HG03460 (cell line): ENCODE measurements around the gene WFS1.

Source experiments
- ATAC-seq: cut with Tn5 transposase; IDR thresholded peaks from one replicate; pipeline ENCODE4 v1.9.1; 2021; ENCODE audit not compliant: unreplicated experiment

WFS1 gene, protein sequence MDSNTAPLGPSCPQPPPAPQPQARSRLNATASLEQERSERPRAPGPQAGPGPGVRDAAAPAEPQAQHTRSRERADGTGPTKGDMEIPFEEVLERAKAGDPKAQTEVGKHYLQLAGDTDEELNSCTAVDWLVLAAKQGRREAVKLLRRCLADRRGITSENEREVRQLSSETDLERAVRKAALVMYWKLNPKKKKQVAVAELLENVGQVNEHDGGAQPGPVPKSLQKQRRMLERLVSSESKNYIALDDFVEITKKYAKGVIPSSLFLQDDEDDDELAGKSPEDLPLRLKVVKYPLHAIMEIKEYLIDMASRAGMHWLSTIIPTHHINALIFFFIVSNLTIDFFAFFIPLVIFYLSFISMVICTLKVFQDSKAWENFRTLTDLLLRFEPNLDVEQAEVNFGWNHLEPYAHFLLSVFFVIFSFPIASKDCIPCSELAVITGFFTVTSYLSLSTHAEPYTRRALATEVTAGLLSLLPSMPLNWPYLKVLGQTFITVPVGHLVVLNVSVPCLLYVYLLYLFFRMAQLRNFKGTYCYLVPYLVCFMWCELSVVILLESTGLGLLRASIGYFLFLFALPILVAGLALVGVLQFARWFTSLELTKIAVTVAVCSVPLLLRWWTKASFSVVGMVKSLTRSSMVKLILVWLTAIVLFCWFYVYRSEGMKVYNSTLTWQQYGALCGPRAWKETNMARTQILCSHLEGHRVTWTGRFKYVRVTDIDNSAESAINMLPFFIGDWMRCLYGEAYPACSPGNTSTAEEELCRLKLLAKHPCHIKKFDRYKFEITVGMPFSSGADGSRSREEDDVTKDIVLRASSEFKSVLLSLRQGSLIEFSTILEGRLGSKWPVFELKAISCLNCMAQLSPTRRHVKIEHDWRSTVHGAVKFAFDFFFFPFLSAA

DNA sequence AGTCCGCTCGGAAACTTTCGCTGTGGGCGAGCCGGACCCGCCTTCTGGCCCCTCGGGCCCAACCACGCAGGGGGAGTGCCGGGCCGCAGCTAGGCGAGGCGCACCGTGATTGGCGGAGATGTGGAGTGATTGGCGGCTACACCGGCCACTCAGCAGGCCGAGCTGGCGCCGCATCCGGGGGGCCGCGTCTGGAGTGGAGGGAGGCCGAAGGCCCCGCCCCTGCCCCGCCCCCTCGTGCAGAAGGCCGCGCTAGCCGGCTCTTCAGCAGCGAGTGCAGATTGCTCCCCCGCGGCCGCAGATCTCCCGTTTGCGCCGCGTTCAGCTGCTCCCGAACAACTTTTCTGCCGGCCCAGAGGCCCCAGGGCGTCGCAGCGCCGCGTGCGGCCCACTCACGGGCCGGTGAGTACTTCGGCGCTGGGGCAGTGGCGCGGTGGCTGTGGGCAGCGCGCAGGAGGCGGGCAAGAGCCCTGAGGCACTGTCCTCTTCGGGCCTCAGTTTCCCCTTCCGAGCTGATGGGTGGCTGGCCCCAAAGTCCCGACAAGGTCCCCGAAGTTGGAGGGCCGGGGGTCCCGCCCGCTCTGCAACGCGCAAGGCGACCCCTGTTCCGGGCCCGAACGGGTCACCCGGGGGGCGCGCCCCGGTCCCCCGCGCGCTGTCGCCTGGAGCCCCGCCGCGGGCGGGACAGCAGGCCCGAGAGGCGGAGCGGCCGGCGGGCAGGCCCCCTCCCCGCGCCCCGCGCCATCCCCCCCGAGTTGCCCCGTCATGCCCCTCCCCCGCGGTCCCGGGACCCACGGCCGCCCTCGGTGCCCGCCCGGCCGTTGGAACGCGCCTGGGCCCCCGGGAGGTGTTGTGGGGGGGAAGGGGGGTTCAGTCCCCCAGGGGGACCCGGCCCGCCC lies at the start of gene WFS1:
Gene WFS1 (plus strand): TSS at position 235 of the 896 bp plus-strand sequence. CDS start 7,606 bp downstream, outside the sequence.
- ATAC-seq = peak; percentile 100

DNA sequence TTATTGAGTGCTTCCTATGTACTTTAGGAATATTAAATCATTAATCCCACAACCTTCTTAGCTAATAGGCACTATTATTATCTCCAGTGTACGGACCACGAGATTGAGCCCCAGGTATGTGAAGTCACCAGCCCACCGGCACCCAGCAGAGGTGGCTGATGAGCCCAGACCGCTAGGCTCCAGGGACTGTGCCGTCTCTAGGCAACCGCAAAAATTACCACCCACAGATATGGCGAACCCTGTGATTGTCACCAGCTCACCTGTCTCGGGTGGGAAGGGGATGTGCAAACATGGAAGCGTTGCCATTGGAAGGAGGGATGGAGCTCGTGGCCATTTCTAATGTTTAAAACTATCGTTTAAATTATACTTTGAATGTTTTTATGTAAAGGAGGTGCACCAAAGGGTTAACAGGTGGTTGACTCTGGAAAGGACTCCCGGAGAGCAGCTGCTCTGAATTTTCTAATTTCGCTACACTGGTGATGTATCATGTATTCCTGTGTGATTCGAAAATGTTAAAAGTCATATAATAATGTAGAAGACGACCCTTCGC lies 48.3 kb upstream of the WFS1 start:
- ATAC-seq = no peak

DNA sequence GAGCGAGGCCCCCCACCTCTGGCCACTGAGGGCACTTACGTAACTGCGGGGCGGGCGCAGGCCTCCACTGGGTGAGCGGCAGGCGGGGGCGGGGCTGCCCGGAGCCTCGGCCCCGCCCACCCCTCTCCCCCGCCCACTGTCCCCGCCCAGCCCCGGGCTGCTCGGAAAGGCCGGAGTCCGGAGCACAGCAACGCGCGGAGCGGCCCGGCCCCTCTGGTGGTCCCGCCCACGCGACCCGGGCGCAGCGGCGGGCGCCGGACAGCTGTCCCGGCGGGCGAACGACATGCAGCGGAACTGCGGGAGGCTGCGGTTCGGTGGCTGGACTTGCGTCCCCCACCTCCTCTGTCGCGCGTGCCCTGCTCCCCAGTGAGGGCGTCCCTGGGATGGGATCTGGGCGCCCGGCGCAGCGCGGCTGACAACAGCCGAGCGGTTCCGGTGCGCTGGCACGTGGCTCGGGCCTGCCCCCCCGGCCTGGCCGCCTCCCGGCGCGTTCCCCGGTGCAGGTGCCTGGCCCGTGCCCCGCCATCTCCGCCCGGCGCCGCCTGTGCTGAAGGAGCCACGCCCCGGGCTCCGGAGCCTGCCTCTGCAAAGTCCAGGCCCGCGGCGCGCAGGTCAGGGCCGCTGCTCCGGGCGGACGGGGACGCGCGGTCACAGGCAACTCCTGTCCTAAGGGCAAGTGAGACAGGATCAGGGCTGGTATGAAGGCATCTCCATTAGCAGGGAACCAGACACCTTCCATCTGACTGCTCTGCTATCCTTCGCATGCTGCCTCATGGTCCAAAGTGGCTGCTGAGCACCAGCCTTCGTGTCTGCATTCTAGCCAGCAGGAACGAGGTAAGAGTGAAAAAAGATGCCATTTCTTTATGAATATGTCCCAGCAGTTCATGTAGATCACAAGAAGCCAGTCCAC lies 47.5 kb upstream of the WFS1 start:
- no peak for ATAC-seq

DNA sequence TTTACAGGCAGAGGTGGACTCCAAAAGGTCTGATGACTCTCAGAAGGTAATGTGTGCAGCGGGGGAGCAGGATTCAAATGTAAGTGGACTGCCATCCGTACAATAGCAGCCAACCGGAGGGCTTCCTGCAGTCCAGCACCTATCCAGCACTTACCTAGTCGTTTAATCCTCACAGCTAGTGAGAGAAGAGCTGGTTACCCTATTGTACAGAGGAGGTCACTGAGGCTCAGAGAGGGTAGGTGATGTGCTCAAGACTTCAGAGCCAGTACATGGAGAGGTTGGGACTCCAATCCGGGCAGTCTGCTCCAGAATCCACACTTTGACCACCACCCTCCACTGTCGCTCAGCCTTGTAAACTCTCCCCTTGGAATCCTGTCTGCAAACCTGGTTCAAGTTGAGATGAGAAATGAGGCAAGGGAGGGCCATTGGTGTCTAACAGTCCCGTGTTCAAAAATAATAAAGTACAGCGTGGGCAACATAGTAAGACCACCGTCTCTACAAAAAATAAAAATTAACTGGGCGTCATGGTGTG lies 46.8 kb upstream of the WFS1 start:
- ATAC-seq = no peak

DNA sequence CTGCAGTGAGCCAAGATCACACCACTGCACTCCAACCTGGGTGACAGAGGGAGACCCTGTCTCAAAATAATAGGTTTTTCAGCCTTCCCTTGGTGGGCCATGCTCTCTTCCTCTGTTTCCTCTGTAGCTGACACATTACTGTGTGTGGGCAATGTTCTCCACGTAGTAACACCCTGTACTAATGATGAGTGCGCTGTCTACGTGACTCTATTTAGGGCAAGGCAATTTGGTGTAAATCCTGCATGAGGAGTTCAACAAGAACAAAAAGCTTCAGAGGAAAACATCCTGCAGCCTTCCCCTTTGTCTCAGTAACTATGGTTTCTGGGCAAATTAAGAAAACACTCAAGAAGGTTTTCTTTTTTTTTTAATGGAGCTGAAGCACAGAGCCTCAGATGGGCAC lies 44.9 kb upstream of the WFS1 start:
- ATAC-seq = no peak

DNA sequence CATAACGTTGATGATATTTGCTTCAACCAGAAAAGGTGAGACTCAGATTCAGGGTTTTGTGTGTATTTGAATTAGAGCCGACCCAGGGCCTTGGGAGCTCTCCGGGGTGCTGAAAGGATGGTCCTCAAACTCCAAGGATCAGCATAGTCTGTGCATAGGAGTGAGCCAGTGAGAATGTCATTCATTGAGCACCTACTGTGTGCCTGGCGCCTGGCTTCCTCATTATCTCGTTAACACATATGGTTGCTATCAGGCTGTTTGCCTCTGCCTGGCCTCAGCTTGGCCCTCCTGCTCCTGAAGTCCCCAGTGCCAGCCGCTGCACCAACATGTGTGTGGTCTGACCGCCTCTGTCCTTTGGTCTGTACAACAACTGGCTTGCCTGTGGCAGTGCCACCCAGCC lies 44.2 kb upstream of the WFS1 start:
- ATAC-seq = no peak

DNA sequence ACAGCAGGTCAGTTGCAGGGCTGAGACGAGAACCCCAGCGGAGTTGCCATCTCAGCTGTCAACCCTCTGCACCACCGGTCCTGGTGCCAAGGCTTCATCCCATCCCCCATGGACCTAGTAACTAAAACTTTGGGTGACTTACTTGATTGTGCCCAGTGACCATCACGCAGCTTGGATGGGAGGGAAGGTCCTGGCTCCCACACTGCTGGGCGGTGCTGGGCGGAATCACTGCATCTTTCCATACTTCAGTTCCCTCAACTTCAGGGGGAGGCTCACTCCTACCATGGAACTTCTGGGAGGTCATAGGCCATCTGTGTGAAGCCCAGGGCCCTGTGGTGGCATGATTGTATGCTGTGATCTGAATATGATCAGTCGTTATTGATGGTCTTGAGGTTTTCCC lies 43.1 kb upstream of the WFS1 start:
- ATAC-seq = no peak

DNA sequence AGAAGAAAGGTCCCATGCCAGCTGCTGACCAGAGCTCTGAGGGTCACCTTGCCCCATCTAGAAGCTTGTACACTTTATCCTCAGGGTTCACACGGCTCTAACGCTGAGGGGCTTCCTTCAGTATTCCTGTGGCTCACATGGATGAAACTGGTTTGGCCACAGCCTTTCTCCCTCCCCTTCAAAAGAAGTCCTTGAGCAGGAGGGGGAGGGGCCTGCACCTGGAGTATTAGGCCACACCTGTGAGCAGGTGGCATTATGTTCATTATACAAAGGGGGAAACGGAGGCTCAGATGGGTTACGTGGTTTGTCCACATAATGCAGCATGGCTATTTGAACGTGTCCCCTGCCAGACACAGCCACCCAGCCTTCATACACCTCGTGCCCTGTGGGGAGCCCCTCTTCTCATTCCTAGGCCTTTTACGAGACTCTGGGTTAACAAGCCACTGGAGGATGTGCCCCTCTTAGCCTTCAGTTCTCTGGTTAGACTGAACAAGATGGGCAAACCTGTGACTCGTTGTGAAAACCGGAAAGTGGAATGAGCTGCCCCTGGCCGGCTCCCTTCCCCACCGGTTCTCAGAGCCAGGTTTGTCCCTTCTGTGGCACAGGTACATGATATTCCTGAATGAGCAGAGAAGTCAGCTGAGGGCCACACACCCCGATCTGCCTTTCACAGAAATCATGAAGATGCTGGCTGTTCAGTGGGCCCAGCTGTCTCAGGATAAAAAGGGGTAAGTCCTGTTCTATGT lies 42.1 kb upstream of the WFS1 start:
- no peak for ATAC-seq

DNA sequence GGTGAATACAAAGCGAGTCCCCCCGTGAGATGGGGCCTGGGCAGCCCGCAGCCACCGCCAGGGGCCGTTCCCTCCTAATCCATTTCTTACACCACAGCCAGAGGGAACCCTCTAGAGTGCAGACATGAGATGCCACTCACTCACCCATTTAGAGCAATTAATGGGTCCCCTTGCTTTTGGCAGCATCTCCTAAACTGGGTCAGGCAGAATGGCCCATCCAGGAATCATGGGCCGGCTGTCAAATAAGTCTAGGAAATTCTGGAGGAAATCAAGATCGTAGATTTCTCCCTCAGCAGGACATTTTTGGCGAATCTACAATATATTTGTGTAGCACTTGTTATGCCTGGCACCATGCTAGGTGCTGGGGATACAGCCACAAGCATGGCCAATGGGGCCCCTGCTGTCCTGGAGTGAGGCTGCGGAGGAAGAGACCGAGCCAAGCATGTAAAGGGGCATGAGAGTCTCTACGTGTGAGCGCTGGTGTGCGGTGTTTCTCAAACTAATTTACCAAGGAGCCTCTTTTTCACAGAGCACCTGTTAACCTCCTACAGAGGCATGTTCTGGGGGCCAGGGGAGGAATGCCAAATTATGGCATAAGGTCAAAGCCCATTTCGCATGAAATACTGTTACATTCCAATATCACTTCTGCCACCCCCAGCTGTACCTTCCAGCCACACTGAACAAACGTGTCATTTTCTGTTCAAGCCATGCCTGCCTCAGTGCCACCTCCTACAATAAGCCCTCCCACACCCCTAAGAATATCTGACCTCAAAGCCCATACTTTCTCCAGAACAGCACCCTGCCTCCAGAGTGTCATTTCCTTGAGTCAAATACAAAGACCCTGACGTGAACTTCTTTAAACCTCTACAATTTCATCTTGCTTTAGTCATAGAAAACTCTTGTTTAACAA lies 41.2 kb upstream of the WFS1 start:
- no peak for ATAC-seq

DNA sequence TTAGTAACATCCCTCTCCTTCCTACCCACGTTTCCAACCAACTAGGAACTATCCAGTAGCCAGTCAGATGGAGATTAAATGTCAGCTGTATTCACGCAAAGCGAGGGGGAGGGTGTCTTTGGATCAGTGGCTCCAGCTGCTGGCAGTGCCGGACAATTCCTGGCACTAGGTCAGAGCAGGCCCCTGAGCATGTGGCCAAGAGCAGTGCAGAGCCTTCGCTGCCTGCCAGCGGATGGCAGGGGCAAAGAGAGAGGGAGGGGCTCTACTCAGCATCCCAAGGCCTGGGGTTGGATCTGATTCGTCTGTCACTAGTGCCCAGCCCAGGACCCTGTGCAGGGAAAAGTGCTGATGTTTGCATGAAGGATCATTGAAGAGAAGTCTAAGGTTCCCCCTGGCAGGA lies 40.6 kb upstream of the WFS1 start:
- ATAC-seq = no peak

DNA sequence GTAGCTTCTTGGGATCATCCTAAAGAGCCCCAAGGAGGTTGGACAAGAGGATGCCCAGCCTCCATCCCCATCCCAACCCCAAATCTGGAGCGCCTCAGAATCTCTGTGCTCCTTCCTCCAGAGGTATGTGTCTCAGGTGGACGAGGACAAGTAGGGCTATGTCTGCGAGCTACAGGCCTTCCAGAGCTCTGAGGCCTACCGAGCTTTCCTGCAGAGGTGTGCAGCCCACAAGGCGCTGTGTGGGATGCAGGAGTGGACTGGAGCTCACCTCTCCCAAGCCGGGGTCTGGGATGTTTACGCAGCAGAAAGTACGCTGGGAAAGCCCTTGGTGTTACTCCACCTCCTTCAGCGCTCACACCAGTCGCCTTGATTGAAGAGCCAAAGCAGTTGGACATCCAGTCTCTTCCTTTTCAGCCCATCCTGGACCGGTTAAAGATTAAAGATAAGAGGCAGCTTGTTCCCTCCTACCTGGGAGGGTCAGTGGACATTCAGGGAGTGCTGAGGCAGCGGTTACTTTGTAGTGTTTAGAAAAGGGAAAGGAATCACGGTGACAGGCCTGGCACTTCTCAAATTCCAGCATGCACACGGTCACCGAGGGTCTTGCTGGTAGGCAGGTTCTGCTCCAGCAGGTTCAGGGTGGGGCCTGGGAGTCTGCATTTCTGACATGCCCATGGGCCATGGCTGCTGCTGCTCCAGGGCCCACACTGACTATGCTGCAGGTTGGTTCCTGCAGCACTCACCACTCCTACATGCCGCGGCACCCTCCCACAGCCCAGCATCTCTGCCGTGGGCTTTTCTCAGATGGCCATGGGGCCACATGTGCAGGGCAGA lies 39.8 kb upstream of the WFS1 start:
- no peak for ATAC-seq

DNA sequence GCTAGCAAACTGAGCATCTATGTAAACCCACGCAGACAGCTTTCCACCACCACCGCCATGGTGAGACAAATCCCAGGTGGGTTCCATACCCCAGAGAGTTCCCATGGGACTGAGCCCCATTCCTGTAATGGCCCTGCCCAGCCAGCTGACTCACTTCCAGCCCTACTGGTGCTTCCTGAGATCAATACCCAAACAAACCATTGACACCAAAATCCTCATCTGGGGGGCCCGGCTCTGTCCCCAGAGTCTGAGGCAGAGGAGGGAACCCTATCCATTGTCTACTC lies 39.2 kb upstream of the WFS1 start:
- ATAC-seq = no peak

DNA sequence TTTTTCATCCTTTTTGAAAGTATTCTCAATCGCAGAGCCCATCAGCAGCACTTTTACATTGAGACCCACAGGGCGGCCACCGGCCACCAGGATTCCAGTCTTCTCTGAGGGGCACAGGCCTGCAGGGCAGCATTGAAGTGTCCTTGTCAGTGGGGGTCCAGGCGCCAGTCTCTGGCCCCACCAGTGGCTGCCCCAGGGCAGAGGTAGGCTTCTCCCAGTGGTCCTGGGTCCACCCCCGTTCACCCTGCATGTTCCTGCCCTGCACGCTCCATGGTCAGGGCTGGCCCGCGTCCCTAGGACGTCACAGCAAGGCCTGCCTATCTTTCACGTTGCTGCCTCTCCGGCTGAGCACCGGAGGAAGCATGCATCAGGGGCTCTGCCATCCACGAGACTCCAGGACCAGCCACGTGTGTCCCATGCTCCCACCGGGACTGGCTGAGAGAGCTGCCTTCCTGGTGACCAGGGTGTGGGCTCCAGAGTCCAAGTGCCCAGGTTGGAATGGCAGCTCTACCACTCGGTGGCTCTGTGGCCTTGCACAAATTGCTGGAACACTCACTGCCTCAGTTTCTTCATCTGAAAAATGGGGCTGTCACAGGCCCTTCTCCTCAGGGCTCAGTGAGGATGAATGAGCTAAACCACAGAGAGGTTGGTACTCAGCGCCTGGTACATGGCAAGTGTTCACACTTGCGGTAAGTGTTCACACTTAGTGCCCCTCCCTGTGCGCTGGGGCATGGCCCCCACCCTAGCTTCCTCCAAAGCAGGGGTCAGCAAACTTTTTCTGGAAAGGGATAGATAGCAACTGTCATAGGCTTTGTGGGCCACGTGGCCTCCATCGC lies 38.6 kb upstream of the WFS1 start:
- no peak for ATAC-seq

DNA sequence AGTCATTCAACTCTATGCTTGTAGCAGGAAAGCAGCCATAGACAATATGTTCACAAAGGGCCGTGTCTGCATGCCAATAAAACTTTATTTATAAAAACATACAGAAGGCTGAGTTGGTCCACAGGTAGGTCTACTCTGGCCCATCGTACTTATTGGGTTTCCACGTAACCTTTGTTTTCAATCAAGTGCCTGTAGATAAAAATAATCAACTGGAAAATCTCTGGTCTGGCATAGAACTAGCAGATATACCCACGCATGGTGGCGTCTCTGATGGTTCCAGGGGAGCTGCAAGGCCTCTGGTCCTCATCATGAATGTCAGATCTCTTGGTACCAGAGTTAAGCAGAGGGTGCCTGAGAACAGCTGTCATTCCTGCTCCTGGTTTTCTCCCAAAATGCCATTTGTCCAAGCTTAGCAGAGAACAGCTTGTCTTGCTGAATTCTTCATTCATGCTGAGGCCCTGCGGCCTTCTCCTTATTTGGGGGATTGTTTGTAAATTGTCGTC lies 37.9 kb upstream of the WFS1 start:
- no peak for ATAC-seq

DNA sequence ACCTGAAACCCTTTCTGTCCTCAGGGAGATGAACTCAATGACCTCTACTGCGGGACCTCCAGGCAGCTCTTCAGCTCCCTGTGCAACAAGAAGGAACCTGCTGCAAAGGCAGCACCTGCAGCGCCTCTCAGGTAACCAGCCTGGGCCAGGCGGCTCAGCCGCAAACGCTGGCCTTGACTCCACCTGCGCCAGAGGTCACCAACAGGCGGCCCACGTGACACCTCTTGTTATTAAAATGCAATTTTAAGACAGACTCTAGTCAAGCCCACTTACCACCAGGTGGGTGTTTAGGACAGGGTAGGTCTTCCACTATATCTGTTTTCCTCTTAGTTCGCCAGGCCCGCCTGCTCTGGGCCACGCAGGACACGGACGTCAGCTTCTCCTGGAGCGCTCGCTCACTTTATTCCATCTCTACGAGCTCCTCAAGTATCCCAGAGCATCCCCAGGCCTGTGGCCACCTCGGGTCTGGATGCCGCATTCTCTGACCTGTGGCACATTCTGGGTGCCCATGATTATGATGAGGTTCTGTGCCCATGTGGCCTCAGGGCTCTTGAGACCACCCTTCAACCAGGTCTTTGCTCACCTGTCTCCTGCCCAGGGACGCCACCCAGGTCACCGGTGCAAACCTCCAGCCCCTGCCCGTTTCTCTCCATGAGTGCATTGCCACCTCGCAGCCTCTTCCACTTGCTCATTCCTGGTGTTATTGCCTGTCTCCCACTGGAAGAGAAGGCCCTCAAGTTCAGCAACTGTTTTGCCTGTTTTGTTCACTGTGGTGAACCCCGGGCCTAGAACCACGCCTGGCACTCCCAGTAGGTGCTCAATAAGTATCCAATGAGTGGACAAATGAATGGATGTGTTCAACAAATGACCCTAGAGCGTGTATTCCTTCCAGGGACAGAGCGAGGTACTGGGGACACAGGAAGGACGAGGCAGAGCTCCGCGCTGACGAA lies 36.5 kb upstream of the WFS1 start:
- ATAC-seq = no peak
